Tibial nerve (tissue), 4 donors: ENCODE measurements around the gene WDR1.

Source experiments
- CTCF ChIP-seq, 5 experiments: fragments of 200-600 bp in 3 of 5; fragments of 450-650 bp in 2 of 5; sonication (generic) in 3 of 5; IDR thresholded peaks; one replicate each; pipeline ENCODE4 v1.5.1; 2016 to 2019; ENCODE audit warnings: antibody characterized with exemption in 5 of 5, mild to moderate bottlenecking in 3 of 5, moderate library complexity in 2 of 5
- EP300 ChIP-seq, 2 donors: sonication (generic); formaldehyde crosslinking; IDR thresholded peaks; one replicate each; pipeline ENCODE4 v1.6.1; 2017; ENCODE audit warnings: antibody characterized with exemption in 2 of 2, mild to moderate bottlenecking in 1 of 2
- POLR2A ChIP-seq, 2 donors: fragments of 450-650 bp; IDR thresholded peaks; one replicate each; pipeline ENCODE4 v1.6.1; 2017; ENCODE audit warnings: antibody characterized with exemption in 2 of 2, mild to moderate bottlenecking in 2 of 2, moderate library complexity in 2 of 2

- TF ChIP-seq CTCF (IDR thresholded peaks at IDR 0.05) (no peak), EP300 (IDR thresholded peaks at IDR 0.05) (peak in 1 of 2 donors; percentile 23), POLR2A (IDR thresholded peaks at IDR 0.05) (no peak)
Observed at GRCh38 chr4:10077483-10078335, 38.9 kb downstream of the WDR1 start.
